ENCODE results near the gene RSPH3.

DNA sequence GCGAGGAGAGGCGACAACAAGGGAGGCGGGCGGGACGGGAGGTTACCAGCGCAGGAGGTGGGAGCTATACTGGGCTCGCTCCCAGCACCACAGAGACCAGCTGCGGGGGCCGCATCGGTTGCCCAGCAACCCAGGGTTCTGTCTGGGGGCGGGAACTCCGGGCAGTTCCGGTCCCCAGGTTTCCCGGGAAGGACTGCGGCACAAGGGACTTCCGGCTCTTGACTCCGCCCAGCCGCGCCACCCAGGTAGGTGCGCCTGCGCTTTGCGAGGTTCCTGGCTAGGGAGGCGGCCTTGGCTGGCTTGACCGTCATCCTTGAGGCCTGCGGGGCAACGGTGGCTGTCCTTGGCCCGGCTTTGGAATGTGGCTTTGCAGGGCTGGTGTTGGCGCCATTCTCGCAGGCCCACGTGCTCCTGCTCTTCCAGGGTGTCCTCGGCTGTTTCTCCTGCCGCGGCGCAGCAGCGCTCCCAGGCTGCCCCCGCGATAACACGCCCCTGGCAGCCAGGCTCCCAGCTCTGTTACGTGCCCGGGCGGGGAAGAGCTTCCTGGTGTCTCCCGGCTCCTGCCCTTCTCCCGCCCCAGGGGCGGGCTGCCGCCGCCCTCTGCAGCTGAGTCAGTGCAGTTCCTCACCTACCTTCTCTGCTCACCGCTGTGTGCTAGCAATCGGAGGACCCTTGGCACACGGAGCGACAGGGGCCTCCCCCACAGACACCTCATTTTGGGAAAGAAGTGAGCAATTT is at the start of gene RSPH3:
- TF ChIP-seq, protein P1, sequence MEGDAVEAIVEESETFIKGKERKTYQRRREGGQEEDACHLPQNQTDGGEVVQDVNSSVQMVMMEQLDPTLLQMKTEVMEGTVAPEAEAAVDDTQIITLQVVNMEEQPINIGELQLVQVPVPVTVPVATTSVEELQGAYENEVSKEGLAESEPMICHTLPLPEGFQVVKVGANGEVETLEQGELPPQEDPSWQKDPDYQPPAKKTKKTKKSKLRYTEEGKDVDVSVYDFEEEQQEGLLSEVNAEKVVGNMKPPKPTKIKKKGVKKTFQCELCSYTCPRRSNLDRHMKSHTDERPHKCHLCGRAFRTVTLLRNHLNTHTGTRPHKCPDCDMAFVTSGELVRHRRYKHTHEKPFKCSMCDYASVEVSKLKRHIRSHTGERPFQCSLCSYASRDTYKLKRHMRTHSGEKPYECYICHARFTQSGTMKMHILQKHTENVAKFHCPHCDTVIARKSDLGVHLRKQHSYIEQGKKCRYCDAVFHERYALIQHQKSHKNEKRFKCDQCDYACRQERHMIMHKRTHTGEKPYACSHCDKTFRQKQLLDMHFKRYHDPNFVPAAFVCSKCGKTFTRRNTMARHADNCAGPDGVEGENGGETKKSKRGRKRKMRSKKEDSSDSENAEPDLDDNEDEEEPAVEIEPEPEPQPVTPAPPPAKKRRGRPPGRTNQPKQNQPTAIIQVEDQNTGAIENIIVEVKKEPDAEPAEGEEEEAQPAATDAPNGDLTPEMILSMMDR (IDR thresholded peaks at IDR 0.05): peak in 4 of 6 experiments; percentile 20 to 46 (median 32)
- peak in 1 of 2 donors; percentile 91 for TF ChIP-seq POLR2A (IDR thresholded peaks at IDR 0.05)
